Body of pancreas (tissue), 4 donors: ENCODE measurements around the gene FBXW12. TPM values are rescaled to one million over a fixed set of nuclear protein-coding genes. Genes with fewer than 3 reads are reported as not detected.

Experiments
- ATAC-seq: fragments of 150-250 bp; one replicate; pipeline ENCODE4 v1.9.1; 2016
- DNase-seq, 4 donors: peaks; one replicate each; pipeline ENCODE4 v3.0.0-alpha.2; 2019
- H3K27ac ChIP-seq, 4 donors: fragments of 200-600 bp; sonication (generic); 1 replicate in 3 of 4; 2 replicates in 1 of 4; pipeline versions ENCODE4 v1.5.1 to v1.6.1; 2016 to 2019; ENCODE audit warnings: mild to moderate bottlenecking in 1 of 4, mixed read lengths in 1 of 4, moderate library complexity in 1 of 4
- H3K27me3 ChIP-seq, 2 donors: fragments of 200-600 bp; sonication (generic); one replicate each; pipeline ENCODE4 v1.6.0; 2016; ENCODE audit warnings: mild to moderate bottlenecking in 1 of 2
- H3K36me3 ChIP-seq, 2 donors: fragments of 200-600 bp; sonication (generic); replicated peaks in 1 of 2; 2 replicates each; pipeline ENCODE4 v1.5.1; 2016; ENCODE audit warnings: low read depth in 2 of 2; ENCODE audit not compliant: insufficient read depth in 1 of 2
- H3K4me1 ChIP-seq: fragments of 200-600 bp; sonication (generic); one replicate; pipeline ENCODE4 v1.6.0; 2016
- H3K4me3 ChIP-seq, 2 donors: fragments of 200-600 bp; sonication (generic); 1 replicate in 1 of 2; 2 replicates in 1 of 2; pipeline ENCODE4 v1.5.1; 2016 to 2019
- H3K9me3 ChIP-seq, 3 donors: fragments of 200-600 bp; sonication (generic); 1 replicate in 2 of 3; 2 replicates in 1 of 3; pipeline ENCODE4 v1.5.1; 2016
- POLR2A ChIP-seq, 3 donors: fragments of 450-650 bp; IDR thresholded peaks; one replicate each; pipeline ENCODE4 v1.6.1; 2016; ENCODE audit warnings: antibody characterized with exemption in 3 of 3, mild to moderate bottlenecking in 2 of 3
- WGBS, 2 donors: methylation state at CpG; one replicate each; pipeline ENCODE4 v1.1.5; 2017; 5-methylcytosine and 5-hydroxymethylcytosine counted together
- intact Hi-C: fragments of 100-400 bp; cut with DNase I; formaldehyde crosslinking; loops from one replicate; pipeline ENCODE4 v1.15.1; 2023
- total RNA-seq, 2 donors: library from RNA; depleted of rRNA; stranded (reverse); fragments of >200 nt; gene quantifications; one replicate each; pipeline ENCODE4 v1.1.0, GENCODE V29; 2016
- TF ChIP-seq, protein P1 (sequence below), 7 experiments: fragments of 450-650 bp in 4 of 7; fragments of 200-600 bp in 3 of 7; sonication (generic) in 3 of 7; IDR thresholded peaks; one replicate each; pipeline ENCODE4 v1.5.1; 2016 to 2019; ENCODE audit warnings: antibody characterized with exemption in 7 of 7

Gene FBXW12
- total RNA-seq, 2 donors from 2014 or later = 3.4 to 23.7 TPM

DNA sequence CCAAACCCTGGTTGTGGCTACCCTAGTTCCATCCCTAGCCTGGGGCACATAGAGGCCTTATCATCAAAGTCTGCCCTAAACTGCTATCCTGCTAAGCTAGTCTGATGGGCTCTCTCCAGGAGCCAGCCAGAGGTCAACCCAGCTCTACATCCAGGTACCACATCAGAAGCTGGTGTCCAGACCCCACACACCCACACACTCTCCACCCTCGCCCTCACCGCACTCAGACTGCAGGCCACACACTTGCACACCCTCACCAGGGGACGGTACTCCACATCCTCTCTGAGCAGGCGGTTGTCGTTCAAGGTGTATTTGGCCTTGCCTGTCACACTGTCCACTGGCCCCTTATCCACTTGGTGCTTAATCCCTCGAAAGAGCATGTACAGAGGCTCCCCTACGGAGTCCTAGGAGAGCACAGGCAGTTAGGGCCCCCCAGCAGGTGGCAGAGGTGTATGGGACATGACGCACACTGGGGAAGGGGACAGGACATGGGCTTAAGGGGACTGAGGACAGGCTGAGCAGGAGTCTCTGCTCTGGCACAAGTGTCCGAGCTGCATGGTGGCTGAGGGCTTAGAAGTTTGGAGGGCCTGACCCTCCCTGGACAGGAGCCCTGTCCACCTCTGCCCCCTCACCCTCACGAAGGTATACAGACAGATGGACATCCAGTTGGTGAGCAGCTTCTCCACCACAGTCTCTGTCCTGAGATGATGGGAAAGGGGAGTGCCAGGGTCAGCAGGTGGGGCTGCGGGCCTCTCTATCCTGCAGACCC, 39.8 kb downstream of the FBXW12 start:
- H3K4me1 ChIP-seq = no peaks in the 10 kb centered on the region
- no peaks in the 10 kb centered on the region for H3K27me3 ChIP-seq
- H3K27ac ChIP-seq = no peak overlapping the region
- DNase-seq (peak in 3 of 4 donors; percentile 3 to 10 (median 7)), ATAC-seq (no peak)
- no peaks in the 10 kb centered on the region for H3K9me3 ChIP-seq
- 93 to 95% methylated on average over 6 to 10 of the region's 11 CpGs for WGBS, 2 donors
- TF ChIP-seq POLR2A (IDR thresholded peaks at IDR 0.05) = no peak
- TF ChIP-seq, protein P1, sequence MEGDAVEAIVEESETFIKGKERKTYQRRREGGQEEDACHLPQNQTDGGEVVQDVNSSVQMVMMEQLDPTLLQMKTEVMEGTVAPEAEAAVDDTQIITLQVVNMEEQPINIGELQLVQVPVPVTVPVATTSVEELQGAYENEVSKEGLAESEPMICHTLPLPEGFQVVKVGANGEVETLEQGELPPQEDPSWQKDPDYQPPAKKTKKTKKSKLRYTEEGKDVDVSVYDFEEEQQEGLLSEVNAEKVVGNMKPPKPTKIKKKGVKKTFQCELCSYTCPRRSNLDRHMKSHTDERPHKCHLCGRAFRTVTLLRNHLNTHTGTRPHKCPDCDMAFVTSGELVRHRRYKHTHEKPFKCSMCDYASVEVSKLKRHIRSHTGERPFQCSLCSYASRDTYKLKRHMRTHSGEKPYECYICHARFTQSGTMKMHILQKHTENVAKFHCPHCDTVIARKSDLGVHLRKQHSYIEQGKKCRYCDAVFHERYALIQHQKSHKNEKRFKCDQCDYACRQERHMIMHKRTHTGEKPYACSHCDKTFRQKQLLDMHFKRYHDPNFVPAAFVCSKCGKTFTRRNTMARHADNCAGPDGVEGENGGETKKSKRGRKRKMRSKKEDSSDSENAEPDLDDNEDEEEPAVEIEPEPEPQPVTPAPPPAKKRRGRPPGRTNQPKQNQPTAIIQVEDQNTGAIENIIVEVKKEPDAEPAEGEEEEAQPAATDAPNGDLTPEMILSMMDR (IDR thresholded peaks at IDR 0.05) = no peak
- no peak overlapping the region for H3K4me3 ChIP-seq
- H3K36me3 ChIP-seq = peaks cover 12 to 25% of the 10 kb centered on the region in 2 donors
- intact Hi-C loops = no loop called here

DNA sequence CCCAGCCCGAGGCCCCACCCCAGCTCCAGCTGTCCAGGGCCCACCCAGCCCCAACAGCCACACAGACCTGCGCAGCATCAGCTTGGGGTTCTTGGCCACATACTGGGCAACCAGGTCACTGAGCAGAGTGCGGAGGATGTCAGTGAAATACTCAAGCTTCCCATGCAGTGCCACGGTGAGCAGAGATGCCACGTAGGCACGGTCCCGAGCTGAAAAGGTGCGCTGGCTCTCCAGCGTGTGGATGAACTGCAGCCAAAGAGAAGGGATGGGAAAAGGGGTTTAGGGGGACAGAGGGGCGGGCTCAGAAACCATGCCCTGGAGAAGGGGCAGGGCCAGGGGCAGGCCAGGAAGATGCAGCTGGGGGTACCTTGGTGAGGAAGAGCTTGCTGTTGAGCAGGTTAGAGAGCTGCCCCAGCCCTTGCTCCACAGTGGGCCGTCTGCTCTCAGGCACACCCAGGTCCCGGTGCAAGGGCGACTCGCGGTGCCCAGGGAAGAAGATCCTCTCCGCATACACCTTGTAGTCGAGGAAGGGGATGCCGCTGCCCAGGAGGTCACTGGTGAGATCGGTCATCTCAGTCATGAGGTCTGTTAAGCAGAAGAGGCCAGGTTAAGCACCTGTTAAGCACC, 40.5 kb downstream of the FBXW12 start:
- no peaks in the 10 kb centered on the region for H3K9me3 ChIP-seq
- H3K4me1 ChIP-seq = no peaks in the 10 kb centered on the region
- DNase-seq (peak in 1 of 4 donors; percentile 7), ATAC-seq (no peak)
- H3K27me3 ChIP-seq = no peaks in the 10 kb centered on the region
- TF ChIP-seq POLR2A (IDR thresholded peaks at IDR 0.05) = no peak
- TF ChIP-seq, protein P1 (IDR thresholded peaks at IDR 0.05) = no peak
- intact Hi-C loops = no loop called here
- H3K27ac ChIP-seq = no peak overlapping the region
- 94 to 95% methylated on average over 15 to 19 of the region's 19 CpGs for WGBS, 2 donors
- no peak overlapping the region for H3K4me3 ChIP-seq
- H3K36me3 ChIP-seq = peaks cover 12 to 29% of the 10 kb centered on the region in 2 donors

DNA sequence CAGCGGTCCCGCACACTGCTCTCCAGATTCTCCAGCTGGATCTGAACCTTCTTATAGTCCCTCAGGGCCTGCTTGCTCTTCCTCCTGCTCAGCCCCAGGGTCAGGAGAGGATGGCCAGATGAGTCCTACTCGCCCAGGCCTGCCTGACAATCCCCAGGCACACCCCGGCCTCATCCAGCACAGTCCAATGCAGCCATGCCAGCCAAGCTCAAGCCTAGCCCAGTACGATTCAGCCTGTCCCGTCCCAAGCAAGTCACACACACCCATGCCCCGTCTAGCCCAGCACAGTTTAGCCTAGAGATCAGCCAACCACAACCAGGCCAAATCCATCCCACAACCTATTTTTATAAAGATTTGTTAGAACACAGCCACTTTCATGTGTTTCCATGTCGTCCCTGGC, 41.1 kb downstream of the FBXW12 start:
- WGBS, 2 donors = 87 to 90% methylated on average over 5 to 6 of the region's 8 CpGs
- no peak overlapping the region for H3K4me3 ChIP-seq
- H3K27ac ChIP-seq = no peak overlapping the region
- TF ChIP-seq, protein P1 (IDR thresholded peaks at IDR 0.05) = no peak
- TF ChIP-seq POLR2A (IDR thresholded peaks at IDR 0.05) = no peak
- H3K36me3 ChIP-seq = peaks cover 12 to 31% of the 10 kb centered on the region in 2 donors
- intact Hi-C loops = no loop called here
- ATAC-seq = no peak
- no peaks in the 10 kb centered on the region for H3K9me3 ChIP-seq
- H3K27me3 ChIP-seq = no peaks in the 10 kb centered on the region
- no peaks in the 10 kb centered on the region for H3K4me1 ChIP-seq
- DNase-seq = peak in 1 of 4 donors; percentile 8

DNA sequence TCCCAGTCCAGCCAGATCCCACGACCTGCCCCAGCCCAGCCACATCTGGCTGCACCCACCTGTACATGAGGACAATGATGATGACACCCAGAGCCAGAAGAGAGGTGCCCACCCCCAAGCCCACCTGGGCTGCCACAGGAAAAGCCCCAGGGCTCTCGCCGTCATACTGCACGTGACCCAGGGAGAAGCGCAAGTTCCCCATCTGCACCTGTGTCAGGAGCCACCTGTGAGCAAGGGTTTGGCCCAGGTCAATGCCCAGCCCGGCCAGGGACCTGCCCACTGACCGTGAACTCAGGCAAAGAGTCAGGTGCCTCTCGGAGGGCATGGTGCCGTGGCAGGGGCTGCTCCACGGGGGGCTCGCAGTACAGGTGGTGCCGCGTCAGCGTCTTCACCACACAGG, 41.6 kb downstream of the FBXW12 start:
- no peak overlapping the region for H3K4me3 ChIP-seq
- 29 to 87% methylated on average over 1 to 14 of the region's 14 CpGs for WGBS, 2 donors
- TF ChIP-seq, protein P1 (IDR thresholded peaks at IDR 0.05) = no peak
- no peak for TF ChIP-seq POLR2A (IDR thresholded peaks at IDR 0.05)
- ATAC-seq (no peak), DNase-seq (peak in 1 of 4 donors; percentile 8)
- intact Hi-C loops = no loop called here
- H3K9me3 ChIP-seq = no peaks in the 10 kb centered on the region
- H3K36me3 ChIP-seq = peaks cover 12 to 32% of the 10 kb centered on the region in 2 donors
- H3K27ac ChIP-seq = no peak overlapping the region
- no peaks in the 10 kb centered on the region for H3K27me3 ChIP-seq
- H3K4me1 ChIP-seq = no peaks in the 10 kb centered on the region
